ENCODE data around the gene KCNK5. TPM values are rescaled to one million over a fixed set of nuclear protein-coding genes. Genes with fewer than 3 reads are reported as not detected.

Gene KCNK5
- total and polyA plus RNA-seq, 9 of the 15 experiments (the other 6 are each of a cell fraction or from before 2014, with no cell fraction given) = 1.5 to 45.8 (median 25.8) TPM

GRCh38 chr6:39228992-39229767 is at the start of gene KCNK5 (continued):
- TF ChIP-seq ZBTB11 (CRISPR knock-in tag; IDR thresholded peaks at IDR 0.05) (peak in 1 of 3 experiments; percentile 60; a peak in 1 of 6 replicates), STAG1 (CRISPR knock-in tag; IDR thresholded peaks at IDR 0.05; ENCODE audit: borderline replicate concordance) (no peak), FOXJ2 (tag; IDR thresholded peaks at IDR 0.05) (no peak), SP2 (IDR thresholded peaks at IDR 0.05; ENCODE audit: extremely low read depth, low read depth, low read length, poor library complexity, severe bottlenecking) (no peak), SFPQ (IDR thresholded peaks at IDR 0.05; ENCODE audit: low read depth, low read length) (no peak), POU5F1 (IDR thresholded peaks at IDR 0.05; ENCODE audit: borderline replicate concordance, low read depth, low read length, partially characterized antibody) (no peak), E2F3 (CRISPR knock-in tag; IDR thresholded peaks at IDR 0.05) (peak; percentile 84), TBP (optimal IDR thresholded peaks at IDR 0.05; ENCODE audit: low read depth, low read length) (peak; percentile 98), TCF15 (CRISPR knock-in tag; IDR thresholded peaks at IDR 0.05) (no peak), HDGF (IDR thresholded peaks at IDR 0.05) (no peak), ZNF239 (CRISPR knock-in tag; IDR thresholded peaks at IDR 0.05) (no peak), FIP1L1 (IDR thresholded peaks at IDR 0.05; ENCODE audit: low read depth, low read length, poor library complexity, severe bottlenecking) (peak; percentile 74), PKNOX1 (IDR thresholded peaks at IDR 0.05) (no peak), CBFA2T3 (IDR thresholded peaks at IDR 0.05) (peak; percentile 36; the same call in 1 of the 2 replicates), CBX1 (IDR thresholded peaks at IDR 0.05; ENCODE audit: low read depth) (peak; percentile 98), NBN (IDR thresholded peaks at IDR 0.05; ENCODE audit: low read depth) (peak; percentile 62), MXD1 (CRISPR knock-in tag; IDR thresholded peaks at IDR 0.05; ENCODE audit: borderline replicate concordance, poor library complexity, severe bottlenecking) (peak; percentile 94), ZBTB7A (IDR thresholded peaks at IDR 0.05; ENCODE audit: borderline replicate concordance, control insufficient read depth, low read depth, low read length) (peak; percentile 45; the same call in 1 of the 2 replicates), GATA2 (CRISPR knock-in tag; IDR thresholded peaks at IDR 0.05) (no peak), ERF (CRISPR knock-in tag; IDR thresholded peaks at IDR 0.05) (peak; percentile 63; the same call in 1 of the 2 replicates)
